ENCODE data around the gene HLA-DQB2.

HLA-DQB2 gene

GRCh38 chr6:32799168-32799567 is 35.8 kb upstream of the HLA-DQB2 start:
- H3K27me3 ChIP-seq: peaks cover 0 to 54% of the 10 kb centered on the region in 2 donors
- peaks cover 0 to 6% (median 0%) of the 10 kb centered on the region in 3 donors for H3K9me3 ChIP-seq
- TF ChIP-seq CTCF (IDR thresholded peaks at IDR 0.05): no peak
- intact Hi-C loops (cut with DNase I; ENCODE audit: low total_unique reads): loop anchor here (5.0 kb wide), 1 partner anchor 392 kb away; the partner anchor contains the start of gene BTNL2
- H3K36me3 ChIP-seq: no peaks in the 10 kb centered on the region
- no peak overlapping the region for H3K4me3 ChIP-seq
- H3K4me1 ChIP-seq: peaks cover 0 to 3% (median 0%) of the 10 kb centered on the region in 4 donors
- H3K27ac ChIP-seq: no peak overlapping the region
- DNase-seq: no peak

- Histone ChIP-seq H3K4me3 (no peak overlapping the region), H3K4me1 (peaks cover 0 to 3% (median 0%) of the 10 kb centered on the region in 4 donors), H3K27me3 (peaks cover 0 to 65% of the 10 kb centered on the region in 2 donors), H3K27ac (no peak overlapping the region), H3K36me3 (no peaks in the 10 kb centered on the region), H3K9me3 (peaks cover 0 to 6% (median 0%) of the 10 kb centered on the region in 3 donors)
- DNase-seq: peak; percentile 78 to 85
- peak; percentile 84 to 86 for TF ChIP-seq CTCF (IDR thresholded peaks at IDR 0.05)
- intact Hi-C loops (cut with DNase I; ENCODE audit: low total_unique reads): loop anchor here (5.0 kb wide), 1 partner anchor 390 kb away; the partner anchor contains the start of gene BTNL2
These were observed 33.8 kb upstream of the HLA-DQB2 start for GRCh38 chr6:32796848-32797776.

DNA sequence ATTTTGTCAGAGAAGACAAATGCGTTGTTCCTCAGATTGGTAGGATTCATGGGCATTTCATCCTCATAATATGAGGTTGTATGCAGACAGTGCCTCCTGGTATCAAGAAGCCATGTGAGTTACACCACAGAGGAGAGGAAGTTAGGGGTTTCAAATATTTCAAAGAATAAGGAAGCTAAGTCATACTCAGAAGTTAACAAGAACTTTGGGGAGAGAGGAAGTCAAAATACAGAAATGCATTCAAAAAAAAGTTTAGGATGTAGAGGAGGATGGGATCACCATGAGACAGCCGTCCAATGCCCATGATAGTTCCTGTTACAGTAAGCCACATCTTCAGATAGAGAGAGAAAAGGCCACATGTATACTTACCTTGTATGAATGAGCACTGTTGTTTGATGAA is 31.2 kb upstream of the HLA-DQB2 start:
- no peak for TF ChIP-seq CTCF (IDR thresholded peaks at IDR 0.05)
- peaks cover 0 to 3% (median 0%) of the 10 kb centered on the region in 4 donors for H3K4me1 ChIP-seq
- intact Hi-C loops (cut with DNase I; ENCODE audit: low total_unique reads): no loop called here
- no peaks in the 10 kb centered on the region for H3K36me3 ChIP-seq
- H3K9me3 ChIP-seq: peaks cover 0 to 5% (median 0%) of the 10 kb centered on the region in 3 donors
- no peak overlapping the region for H3K4me3 ChIP-seq
- no peak overlapping the region for H3K27ac ChIP-seq
- H3K27me3 ChIP-seq: peaks cover 0 to 69% of the 10 kb centered on the region in 2 donors
- DNase-seq: no peak

DNA sequence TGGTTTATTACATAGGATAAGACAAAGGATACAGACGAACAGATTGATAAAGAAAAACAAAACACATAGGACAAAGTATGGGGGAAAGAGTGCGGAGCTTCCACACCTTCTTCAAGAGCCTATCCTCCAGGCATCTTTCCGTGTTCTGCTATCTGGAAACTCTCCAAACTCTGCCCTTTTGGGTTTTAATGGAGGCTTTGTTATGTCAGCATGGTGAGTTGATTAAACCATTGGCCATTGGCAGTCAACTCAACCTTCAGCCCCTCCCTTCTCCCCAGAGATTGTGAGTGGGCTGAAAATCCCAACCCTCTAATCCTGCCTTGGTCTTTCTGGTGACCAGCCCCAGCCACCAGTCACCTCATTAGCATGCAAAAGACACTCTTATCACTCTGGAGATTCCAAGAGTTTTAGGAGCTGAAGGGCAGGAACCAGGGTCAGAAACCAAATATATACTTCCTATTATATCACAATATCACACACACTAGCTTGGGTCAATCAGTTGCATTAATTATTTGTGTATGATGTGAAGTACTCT is 29.6 kb upstream of the HLA-DQB2 start:
- Histone ChIP-seq H3K27ac (no peak overlapping the region), H3K36me3 (no peaks in the 10 kb centered on the region), H3K4me1 (peaks cover 0 to 3% (median 0%) of the 10 kb centered on the region in 4 donors), H3K9me3 (no peaks in the 10 kb centered on the region), H3K27me3 (peaks cover 0 to 57% of the 10 kb centered on the region in 2 donors), H3K4me3 (no peak overlapping the region)
- TF ChIP-seq CTCF (IDR thresholded peaks at IDR 0.05): no peak
- intact Hi-C loops (cut with DNase I; ENCODE audit: low total_unique reads): no loop called here
- DNase-seq: no peak

- no peak overlapping the region for H3K4me3 ChIP-seq
- no peak for DNase-seq
- no peak for TF ChIP-seq CTCF (IDR thresholded peaks at IDR 0.05)
- intact Hi-C loops (cut with DNase I; ENCODE audit: low total_unique reads): no loop called here
- H3K9me3 ChIP-seq: no peaks in the 10 kb centered on the region
- H3K4me1 ChIP-seq: no peaks in the 10 kb centered on the region
- H3K27me3 ChIP-seq: peaks cover 0 to 37% of the 10 kb centered on the region in 2 donors
- H3K27ac ChIP-seq: no peak overlapping the region
- H3K36me3 ChIP-seq: no peaks in the 10 kb centered on the region
These were observed 27.0 kb upstream of the HLA-DQB2 start for GRCh38 chr6:32790306-32790705.
